ENCODE data around the gene RHO.
"Not testable (repeated sequence)": the region's sequence is repeated elsewhere in the genome, so short reads cannot be mapped to it uniquely, and the experiment has no call there.

GRCh38 chr3:129515821-129516432 is 12.5 kb upstream of the RHO start:
- not testable (repeated sequence) for TF ChIP-seq CTCF (IDR thresholded peaks at IDR 0.05); STAT6 (CRISPR knock-in tag; conservative IDR thresholded peaks at IDR 0.05; ENCODE audit: low read depth); ATF2 (CRISPR knock-in tag; IDR thresholded peaks at IDR 0.05; ENCODE audit: borderline replicate concordance, low read depth); IRF1 (CRISPR knock-in tag; IDR thresholded peaks at IDR 0.05); CREB1 (CRISPR knock-in tag; IDR thresholded peaks at IDR 0.05); PRDM15 (CRISPR knock-in tag; IDR thresholded peaks at IDR 0.05); KAT7 (CRISPR knock-in tag; IDR thresholded peaks at IDR 0.05; ENCODE audit: borderline replicate concordance); USF2 (CRISPR knock-in tag; IDR thresholded peaks at IDR 0.05); MLX (CRISPR knock-in tag; IDR thresholded peaks at IDR 0.05); FOXJ3 (CRISPR knock-in tag; IDR thresholded peaks at IDR 0.05; ENCODE audit: borderline replicate concordance); ESRRA (CRISPR knock-in tag; IDR thresholded peaks at IDR 0.05; ENCODE audit: borderline replicate concordance); MAX (CRISPR knock-in tag; IDR thresholded peaks at IDR 0.05); USF1 (CRISPR knock-in tag; IDR thresholded peaks at IDR 0.05)

All from WTC11 (cell line).